IMR-90 (cell line): ENCODE measurements around the gene RPH3AL. TPM values are rescaled to one million over a fixed set of nuclear protein-coding genes. Genes with fewer than 3 reads are reported as not detected.

Source experiments
- ATAC-seq: fragments of 200-7000 bp; cut with Tn5 transposase; 2 replicates; pipeline ENCODE4 v1.9.1; 2020; ENCODE audit warnings: low read depth, mild to moderate bottlenecking, moderate library complexity
- BruUV-seq: library from RNA; stranded (reverse); fragments of 400-500 nt; replicated peaks from 2 replicates; lab custom pipeline; 2021; lab: Mats Ljungman, UMichigan
- CTCF ChIA-PET: fragments of 300-600 bp; formaldehyde crosslinking; extraction: SDS; loops from one replicate; lab custom pipeline; 2021; ENCODE audit warnings: antibody characterized with exemption; lab: Yijun Ruan, JAX
- POLR2A ChIA-PET: fragments of 300-600 bp; sonication (Branson Sonifier 250); formaldehyde crosslinking; loops from one replicate; lab custom pipeline; 2022; ENCODE audit warnings: antibody characterized with exemption; ENCODE audit not compliant: unreplicated experiment; lab: Charles Lee
- DNase-seq: peaks from one replicate; pipeline ENCODE4 v3.0.0; 2013
- H2AFZ ChIP-seq: replicated peaks from 2 replicates; pipeline ENCODE3; 2013; ENCODE audit warnings: low read length, mild to moderate bottlenecking; ENCODE audit not compliant: poor library complexity
- H2AK5ac ChIP-seq: 2 replicates; pipeline ENCODE4 v1.6.1; 2013; ENCODE audit warnings: low read depth, low read length, inconsistent platforms
- H2AK9ac ChIP-seq: replicated peaks from 2 replicates; pipeline ENCODE3; 2013; ENCODE audit warnings: mild to moderate bottlenecking, low read depth, low read length, moderate library complexity; ENCODE audit not compliant: poor library complexity
- H2BK120ac ChIP-seq: 2 replicates; pipeline ENCODE4 v1.6.1; 2013; ENCODE audit warnings: low read depth, low read length, inconsistent platforms
- H2BK15ac ChIP-seq: 3 replicates; pipeline ENCODE4 v1.6.1; 2013; ENCODE audit warnings: low read depth, low read length, inconsistent platforms
- H2BK20ac ChIP-seq: 2 replicates; pipeline ENCODE4 v1.6.1; 2013; ENCODE audit warnings: low read depth, mild to moderate bottlenecking, inconsistent platforms, low read length, moderate library complexity
- H2BK5ac ChIP-seq: 2 replicates; pipeline ENCODE4 v1.6.1; 2013; ENCODE audit warnings: mild to moderate bottlenecking, low read depth, low read length, inconsistent platforms; ENCODE audit not compliant: poor library complexity, severe bottlenecking
- H3K14ac ChIP-seq: replicated peaks from 2 replicates; pipeline ENCODE4 v1.6.1; 2013; ENCODE audit warnings: low read depth, low read length, inconsistent platforms
- H3K18ac ChIP-seq: 2 replicates; pipeline ENCODE4 v1.6.1; 2013; ENCODE audit warnings: low read depth, low read length, control low read depth
- H3K23ac ChIP-seq: 2 replicates; pipeline ENCODE4 v1.6.1; 2013; ENCODE audit warnings: low read depth, low read length, inconsistent platforms
- H3K27ac ChIP-seq: 2 replicates; pipeline ENCODE4 v1.5.1; 2013; ENCODE audit warnings: mild to moderate bottlenecking, control low read depth, low read length; ENCODE audit not compliant: insufficient read depth
- H3K27me3 ChIP-seq: 2 replicates; pipeline ENCODE4 v1.6.1; 2013; ENCODE audit warnings: low read length; ENCODE audit not compliant: control insufficient read depth, insufficient read depth
- H3K36me3 ChIP-seq: 2 replicates; pipeline ENCODE4 v1.6.1; 2013; ENCODE audit warnings: low read length, mixed read lengths; ENCODE audit not compliant: control insufficient read depth, insufficient read depth
- H3K4ac ChIP-seq: 2 replicates; pipeline ENCODE4 v1.6.1; 2013; ENCODE audit warnings: low read depth, low read length, inconsistent platforms
- H3K4me1 ChIP-seq: 2 replicates; pipeline ENCODE4 v1.6.1; 2013; ENCODE audit warnings: low read length, mixed read lengths; ENCODE audit not compliant: control insufficient read depth, insufficient read depth
- H3K4me2 ChIP-seq: 2 replicates; pipeline ENCODE4 v1.6.1; 2013; ENCODE audit warnings: low read depth, mild to moderate bottlenecking, control low read depth, low read length, moderate library complexity
- H3K4me3 ChIP-seq: 2 replicates; pipeline ENCODE4 v1.5.1; 2013; ENCODE audit warnings: low read depth, mild to moderate bottlenecking, control low read depth, low read length, moderate library complexity; ENCODE audit not compliant: insufficient read depth
- H3K56ac ChIP-seq: 2 replicates; pipeline ENCODE4 v1.6.1; 2013; ENCODE audit warnings: low read length, inconsistent platforms; ENCODE audit not compliant: insufficient read depth; ENCODE audit errors: extremely low read depth
- H3K79me1 ChIP-seq, 2 experiments: 2 replicates each; pipeline ENCODE4 v1.6.1; 2013; ENCODE audit warnings: low read length in 2 of 2, inconsistent platforms in 1 of 2, low read depth in 1 of 2
- H3K9ac ChIP-seq: 2 replicates; pipeline ENCODE4 v1.6.1; 2013; ENCODE audit warnings: low read depth, low read length, control low read depth
- H3K9me1 ChIP-seq: 2 replicates; pipeline ENCODE4 v1.6.1; 2013; ENCODE audit warnings: low read length, inconsistent platforms; ENCODE audit not compliant: insufficient read depth
- H3K9me3 ChIP-seq: 2 replicates; pipeline ENCODE4 v1.6.1; 2013; ENCODE audit warnings: low read length; ENCODE audit not compliant: control insufficient read depth, insufficient read depth
- H4K20me1 ChIP-seq: 2 replicates; pipeline ENCODE4 v1.6.1; 2013; ENCODE audit warnings: low read length, inconsistent platforms; ENCODE audit not compliant: insufficient read depth
- H4K5ac ChIP-seq: 2 replicates; pipeline ENCODE4 v1.6.1; 2013; ENCODE audit warnings: mild to moderate bottlenecking, low read depth, low read length, control low read depth
- H4K8ac ChIP-seq, 2 experiments: 2 replicates each; pipeline ENCODE4 v1.6.1; 2013; ENCODE audit warnings: low read depth in 2 of 2, low read length in 2 of 2, control low read depth in 1 of 2, inconsistent platforms in 1 of 2
- H4K91ac ChIP-seq: 2 replicates; pipeline ENCODE4 v1.6.1; 2013; ENCODE audit warnings: low read depth, low read length, inconsistent platforms; ENCODE audit not compliant: insufficient read depth
- BHLHE40 ChIP-seq: fragments of 150-350 bp; IDR thresholded peaks from 2 replicates; pipeline ENCODE4 v1.6.1; 2016; ENCODE audit warnings: mild to moderate bottlenecking, low read depth, low read length
- CEBPB ChIP-seq: IDR thresholded peaks from 2 replicates; pipeline ENCODE4 v1.6.1; 2012; ENCODE audit warnings: low read depth, low read length, improper control_type of control experiment
- RCOR1 ChIP-seq: IDR thresholded peaks from 2 replicates; pipeline ENCODE4 v1.6.1; 2012; ENCODE audit warnings: mild to moderate bottlenecking, low read length, improper control_type of control experiment; ENCODE audit not compliant: insufficient replicate concordance
- SMC3 ChIP-seq: fragments of 150-350 bp; IDR thresholded peaks from 2 replicates; pipeline ENCODE4 v1.6.1; 2016; ENCODE audit warnings: low read depth, mild to moderate bottlenecking, antibody characterized with exemption, low read length, moderate library complexity
- WGBS, 2 experiments: methylation state at CpG; one replicate each; pipeline versions ENCODE4 v1.1.5 to v1.1.7; 2013; ENCODE audit warnings: missing lambda C conversion rate in 2 of 2; ENCODE audit not compliant: insufficient read length in 1 of 2; ENCODE audit errors: extremely low coverage in 2 of 2; 5-methylcytosine and 5-hydroxymethylcytosine counted together
- dilution Hi-C: fragments of 300-500 bp; cut with HindIII; formaldehyde crosslinking; loops from one replicate; pipeline ENCODE4 v1.14.3; 2018; ENCODE audit warnings: low sequenced_read_pairs; ENCODE audit not compliant: unreplicated experiment
- in situ Hi-C: fragments of 300-500 bp; cut with MboI; formaldehyde crosslinking; loops from 3 replicates; pipeline ENCODE4 v1.14.3; 2019; ENCODE audit warnings: low sequenced_read_pairs, inconsistent platforms, mixed read lengths
- intact Hi-C: fragments of 100-400 bp; cut with micrococcal nuclease; formaldehyde crosslinking; loops from 2 replicates; pipeline ENCODE4 v1.10.0; 2022
- polyA plus RNA-seq, 3 experiments: library from polyadenylated mRNA; depleted of rRNA; stranded (reverse); fragments of >200 nt; gene quantifications; 2 replicates each; pipeline ENCODE4 v1.2.3, GENCODE V29; 2012; ENCODE audit warnings: low replicate concordance in 1 of 3
- total RNA-seq: library from RNA; depleted of rRNA; stranded (reverse); fragments of >200 nt; gene quantifications from 2 replicates; pipeline ENCODE4 v1.2.3, GENCODE V29; 2012
- TF ChIP-seq, protein P1 (sequence below): fragments of 150-350 bp; IDR thresholded peaks from 2 replicates; pipeline ENCODE4 v1.6.1; 2017; ENCODE audit warnings: mild to moderate bottlenecking, antibody characterized with exemption, low read length, low read depth

The RPH3AL gene
- total and polyA plus RNA-seq, 2 of the 4 experiments (the other 2 are of a cell fraction), result 1.8 to 2.5 TPM

- TF ChIP-seq, protein P1, sequence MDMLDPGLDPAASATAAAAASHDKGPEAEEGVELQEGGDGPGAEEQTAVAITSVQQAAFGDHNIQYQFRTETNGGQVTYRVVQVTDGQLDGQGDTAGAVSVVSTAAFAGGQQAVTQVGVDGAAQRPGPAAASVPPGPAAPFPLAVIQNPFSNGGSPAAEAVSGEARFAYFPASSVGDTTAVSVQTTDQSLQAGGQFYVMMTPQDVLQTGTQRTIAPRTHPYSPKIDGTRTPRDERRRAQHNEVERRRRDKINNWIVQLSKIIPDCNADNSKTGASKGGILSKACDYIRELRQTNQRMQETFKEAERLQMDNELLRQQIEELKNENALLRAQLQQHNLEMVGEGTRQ, result no peak
- TF ChIP-seq SMC3 (no peak), RCOR1 (no peak)
Measured at GRCh38 chr17:385836-386140, 33.2 kb upstream of the RPH3AL start (continued).

- H3K18ac ChIP-seq, result no peak overlapping the region
- no peak overlapping the region for H3K27ac ChIP-seq
- no peak overlapping the region for H2AK9ac ChIP-seq
- no peak overlapping the region for H3K14ac ChIP-seq
- no peak overlapping the region for H2BK120ac ChIP-seq
- H3K4me3 ChIP-seq, result peak overlapping the region; percentile 51
- H4K5ac ChIP-seq, result no peak overlapping the region
- no peaks in the 10 kb centered on the region for H3K36me3 ChIP-seq
- DNase-seq (no peak), ATAC-seq (peak; percentile 42)
- H3K56ac ChIP-seq, result no peak overlapping the region
- H3K23ac ChIP-seq, result no peak overlapping the region
- H3K9ac ChIP-seq, result peak overlapping the region; percentile 37; the same call in 1 of the 2 replicates
- intact Hi-C loops (no loop called here), dilution Hi-C loops (no loop called here), in situ Hi-C loops (no loop called here)
- ChIA-PET POLR2A (no interaction called here), CTCF (no interaction called here)
- no peak overlapping the region for H2AK5ac ChIP-seq
- H2BK5ac ChIP-seq, result no peak overlapping the region
- no peaks in the 10 kb centered on the region for H3K79me1 ChIP-seq
- WGBS, 2 experiments, result 6% methylated on average over 17 of the region's 70 CpGs; no CpG with 5 or more reads in 1 of the 2 experiments
- peaks cover 2% of the 10 kb centered on the region; the same call in 1 of the 2 replicates for H3K9me3 ChIP-seq
- H3K27me3 ChIP-seq, result peaks cover 16% of the 10 kb centered on the region
- H2AFZ ChIP-seq, result peak overlapping the region; percentile 88
- no TSS peak for BruUV-seq
- H3K4me2 ChIP-seq, result peak overlapping the region; percentile 79
- peaks cover 10% of the 10 kb centered on the region for H3K4me1 ChIP-seq
- no peaks in the 10 kb centered on the region; the same call in 1 of the 2 replicates for H3K9me1 ChIP-seq
- no peak overlapping the region for H2BK15ac ChIP-seq
- TF ChIP-seq CEBPB (no peak), BHLHE40 (peak; percentile 37; the same call in 1 of the 2 replicates)
- no peak overlapping the region for H4K8ac ChIP-seq
- no peak overlapping the region for H2BK20ac ChIP-seq
- no peak overlapping the region for H3K4ac ChIP-seq
- no peak overlapping the region for H4K91ac ChIP-seq
- no peaks in the 10 kb centered on the region for H4K20me1 ChIP-seq
Measured at GRCh38 chr17:385178-385835, 32.7 kb upstream of the RPH3AL start.
